Stimulated activated CD4-positive, alpha-beta T cell treated with anti-CD3 and anti-CD28 coated beads, Interleukin-15, amount 100 ng/mL, for 24 hours (primary cell): ENCODE data around the gene ADA.
"Not testable (repeated sequence)": the region's sequence is repeated elsewhere in the genome, so short reads cannot be mapped to it uniquely, and the experiment has no call there.

Experiments used
- DNase-seq: peaks from one replicate; pipeline ENCODE4 v3.0.0-alpha.2; 2020

Gene ADA

DNA sequence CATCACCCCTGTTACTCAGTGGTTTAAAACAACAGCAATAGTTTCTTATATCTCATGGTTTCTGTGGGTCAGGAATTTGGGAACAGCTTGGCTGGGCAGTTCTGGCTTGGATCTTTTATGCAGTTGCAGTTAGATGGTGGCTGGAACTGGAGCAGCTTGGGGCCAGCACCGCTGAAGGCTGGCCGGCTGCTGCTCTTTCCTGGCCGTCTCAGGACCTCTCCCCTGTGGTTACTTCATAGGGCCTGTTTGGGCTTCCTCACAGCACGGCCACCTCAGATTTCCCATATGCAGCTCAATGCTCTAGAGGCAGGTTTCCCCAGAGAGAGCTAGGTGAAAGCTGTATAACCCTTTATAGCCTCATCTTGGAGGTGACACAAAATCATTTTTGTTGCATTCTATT, 53.6 kb downstream of the ADA start:
- no peak for DNase-seq

DNA sequence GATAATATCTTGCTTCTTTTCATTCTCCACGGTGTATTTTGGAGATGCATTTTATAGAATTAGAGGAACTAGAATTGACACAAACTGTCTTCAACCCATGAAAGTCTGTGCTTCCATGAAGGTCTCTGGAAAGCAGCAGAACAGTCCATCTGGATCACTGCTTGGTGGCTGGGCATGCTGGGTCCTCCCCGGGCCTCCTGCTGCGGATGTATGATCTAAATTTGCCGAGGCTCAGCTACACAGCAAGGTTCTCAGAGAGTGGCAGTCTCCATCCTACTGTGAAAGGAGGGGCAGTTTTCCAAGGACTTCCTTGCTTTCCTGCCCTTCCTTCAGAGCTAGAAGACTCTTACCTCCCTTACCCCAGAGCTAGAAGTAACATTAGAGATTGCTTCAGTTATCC, 54.0 kb downstream of the ADA start:
- no peak for DNase-seq

DNA sequence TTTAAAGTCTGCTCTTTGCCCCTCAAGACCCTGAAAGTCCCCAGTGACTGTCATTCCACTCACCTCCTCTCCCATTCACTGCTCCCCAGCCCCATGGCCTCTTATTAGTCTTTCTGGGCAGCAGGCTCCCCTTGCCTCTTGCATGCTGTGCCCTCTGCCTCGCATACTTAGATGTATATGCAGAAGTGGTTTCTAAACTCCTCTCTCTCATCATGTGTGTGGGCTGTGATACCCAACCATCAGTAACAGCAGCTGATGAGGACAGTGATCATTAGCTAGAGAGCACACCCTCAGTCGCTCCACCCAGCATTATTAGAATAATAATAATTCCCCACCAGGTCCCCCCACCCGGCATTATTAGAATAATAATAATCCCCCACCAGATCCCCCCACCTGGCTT, 54.6 kb downstream of the ADA start:
- no peak for DNase-seq

DNA sequence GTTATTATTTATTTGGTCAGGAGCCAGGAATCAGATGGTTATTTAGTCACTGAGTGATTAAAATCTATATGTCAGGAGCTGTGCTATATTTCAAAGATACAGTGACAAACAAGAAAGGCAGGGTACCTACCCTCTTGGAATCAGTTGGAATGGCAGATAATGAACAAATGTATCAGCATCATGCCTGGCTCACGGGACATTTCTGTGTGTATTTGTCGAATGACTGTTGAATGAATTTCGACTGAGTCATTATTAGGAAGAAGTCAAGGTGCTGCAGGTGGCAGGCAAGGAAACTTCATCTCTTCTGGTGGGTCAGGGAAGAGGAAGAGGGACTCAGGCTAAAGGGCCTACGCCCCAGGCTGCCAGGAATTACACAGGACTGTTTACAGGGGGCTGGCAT, 55.5 kb downstream of the ADA start:
- no peak for DNase-seq

DNA sequence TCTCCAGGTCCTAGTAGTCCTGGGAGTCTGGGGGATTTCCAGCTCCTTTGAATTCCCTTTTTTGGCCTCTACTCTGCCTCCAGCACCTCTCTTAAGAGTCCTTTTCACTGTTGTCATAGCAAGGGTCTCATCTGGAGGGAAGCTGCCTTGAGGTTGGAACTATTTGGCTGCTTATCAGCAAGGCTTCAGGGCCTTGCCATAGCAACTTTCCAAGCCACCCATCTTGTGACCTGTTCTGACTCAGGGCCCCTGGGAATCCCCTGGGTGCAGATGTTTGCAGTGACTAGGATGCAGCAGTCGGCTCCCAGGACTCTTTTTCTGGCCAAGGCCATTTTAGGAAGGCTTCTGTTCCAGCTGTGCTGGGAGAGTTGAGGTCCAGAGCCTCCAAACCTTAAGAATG, 56.8 kb downstream of the ADA start:
- no peak for DNase-seq

DNA sequence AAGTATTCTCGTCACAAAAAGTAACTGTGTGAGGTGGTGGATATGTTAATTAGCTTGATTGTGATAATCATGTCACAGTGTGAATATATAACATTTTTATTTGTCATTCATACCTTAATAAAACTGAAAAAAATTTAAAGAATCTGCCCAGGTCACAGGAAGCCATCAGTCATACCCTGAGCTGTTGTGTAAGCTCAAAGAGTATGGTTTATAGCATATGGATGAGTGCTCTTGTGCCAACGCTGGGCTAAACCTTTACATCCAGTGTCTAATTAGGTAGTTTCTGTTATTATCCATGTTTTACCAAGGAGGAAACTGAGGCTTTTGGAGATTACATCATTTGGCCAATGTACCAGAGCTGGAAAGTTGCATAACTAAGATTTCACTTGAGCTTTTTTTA, 57.7 kb downstream of the ADA start:
- no peak for DNase-seq

DNA sequence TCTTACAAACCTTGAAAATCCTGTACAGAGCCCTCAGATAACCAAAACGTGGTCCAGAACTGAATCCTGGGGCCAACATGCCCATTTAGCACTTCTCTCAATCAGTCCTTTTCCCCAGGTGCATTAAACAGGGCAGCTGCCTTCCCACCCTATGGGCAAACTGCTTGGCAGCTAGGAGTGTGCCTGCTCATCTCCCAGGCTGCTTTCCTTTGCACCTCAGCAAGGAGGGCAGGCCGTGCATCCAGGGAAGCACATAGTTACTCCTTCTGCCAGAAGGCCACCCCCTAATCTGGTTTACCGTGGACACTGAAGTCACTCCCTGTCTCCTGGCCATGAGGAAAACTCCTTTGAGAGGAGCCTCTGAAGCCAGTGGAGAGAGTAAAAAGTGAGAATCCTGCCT, 59.1 kb downstream of the ADA start:
- no peak for DNase-seq

DNA sequence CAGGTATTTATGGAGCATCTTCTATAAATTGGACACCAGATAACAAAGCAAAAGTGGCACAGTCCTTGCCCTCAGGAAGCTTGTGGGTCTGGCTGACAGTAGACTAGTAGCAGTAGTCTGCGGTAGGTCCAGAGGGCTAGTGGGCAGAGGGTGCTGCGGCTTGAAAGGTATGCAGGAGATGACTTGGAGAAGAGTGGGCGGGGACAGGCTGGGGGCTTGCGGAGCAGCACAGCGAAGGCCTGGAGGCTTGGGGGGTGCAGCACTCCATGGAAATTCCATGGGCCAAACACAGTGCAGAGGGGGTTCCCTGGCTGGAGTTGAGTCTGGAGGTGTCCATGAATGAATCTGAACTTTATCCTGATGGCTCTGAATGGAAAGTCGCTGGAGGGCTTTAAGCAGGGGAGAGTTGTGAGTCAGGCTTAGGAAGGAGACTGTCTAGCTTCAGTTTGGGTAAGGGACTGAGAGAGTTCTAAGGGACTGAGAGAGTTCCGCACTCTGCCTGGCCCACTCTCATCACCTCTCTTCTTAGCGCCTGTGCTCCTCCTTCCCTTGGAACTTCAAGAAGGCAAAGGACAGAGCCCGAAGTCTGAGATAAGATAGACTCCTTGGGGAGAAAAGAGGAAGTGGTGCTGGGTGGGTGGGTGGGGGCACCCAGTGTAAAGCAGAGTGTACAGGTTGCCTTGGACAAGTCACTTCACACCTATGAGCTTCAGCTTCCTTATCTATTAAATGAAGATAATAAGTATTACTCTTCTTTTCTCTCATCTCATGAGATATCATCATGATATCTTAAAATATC, 60.3 kb downstream of the ADA start:
- DNase-seq: no peak

DNA sequence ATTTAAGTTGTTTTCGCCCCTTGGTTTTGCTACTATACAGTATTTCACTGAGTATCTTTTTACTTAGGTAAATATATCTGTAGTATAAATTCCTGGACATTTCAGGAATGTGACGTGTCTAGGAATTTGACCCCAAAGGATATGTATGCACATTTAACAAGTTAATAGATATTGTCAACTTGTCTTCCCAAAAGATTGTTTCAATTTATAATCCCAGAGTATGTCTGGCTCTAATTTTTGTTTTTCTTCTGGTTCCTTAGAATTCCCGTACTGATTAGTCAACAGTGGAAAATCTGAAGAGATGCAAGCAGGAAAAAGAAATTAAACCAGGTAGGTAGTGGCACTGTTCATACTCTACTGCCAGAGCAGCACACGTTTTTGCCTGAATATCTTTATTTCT, 62.0 kb downstream of the ADA start:
- no peak for DNase-seq

DNA sequence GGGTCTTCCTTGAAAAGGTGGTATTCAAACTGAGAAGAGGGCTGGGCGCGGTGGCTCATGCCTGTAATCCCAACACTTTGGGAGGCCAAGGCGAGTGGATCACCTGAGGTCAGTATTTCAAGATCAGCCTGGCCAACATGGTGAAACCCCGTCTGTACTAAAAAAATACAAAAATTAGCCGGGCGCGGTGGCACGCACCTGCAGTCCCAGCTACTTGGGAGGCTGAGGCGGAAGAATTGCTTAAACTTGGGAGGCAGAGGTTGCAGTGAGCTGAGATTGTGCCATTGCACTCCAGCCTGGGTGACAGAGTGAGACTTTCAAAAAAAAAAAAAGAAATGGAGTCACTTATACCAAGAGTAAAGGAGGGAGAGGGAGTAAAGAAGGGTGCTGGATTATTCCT, 63.2 kb downstream of the ADA start:
- not testable (repeated sequence) for DNase-seq

DNA sequence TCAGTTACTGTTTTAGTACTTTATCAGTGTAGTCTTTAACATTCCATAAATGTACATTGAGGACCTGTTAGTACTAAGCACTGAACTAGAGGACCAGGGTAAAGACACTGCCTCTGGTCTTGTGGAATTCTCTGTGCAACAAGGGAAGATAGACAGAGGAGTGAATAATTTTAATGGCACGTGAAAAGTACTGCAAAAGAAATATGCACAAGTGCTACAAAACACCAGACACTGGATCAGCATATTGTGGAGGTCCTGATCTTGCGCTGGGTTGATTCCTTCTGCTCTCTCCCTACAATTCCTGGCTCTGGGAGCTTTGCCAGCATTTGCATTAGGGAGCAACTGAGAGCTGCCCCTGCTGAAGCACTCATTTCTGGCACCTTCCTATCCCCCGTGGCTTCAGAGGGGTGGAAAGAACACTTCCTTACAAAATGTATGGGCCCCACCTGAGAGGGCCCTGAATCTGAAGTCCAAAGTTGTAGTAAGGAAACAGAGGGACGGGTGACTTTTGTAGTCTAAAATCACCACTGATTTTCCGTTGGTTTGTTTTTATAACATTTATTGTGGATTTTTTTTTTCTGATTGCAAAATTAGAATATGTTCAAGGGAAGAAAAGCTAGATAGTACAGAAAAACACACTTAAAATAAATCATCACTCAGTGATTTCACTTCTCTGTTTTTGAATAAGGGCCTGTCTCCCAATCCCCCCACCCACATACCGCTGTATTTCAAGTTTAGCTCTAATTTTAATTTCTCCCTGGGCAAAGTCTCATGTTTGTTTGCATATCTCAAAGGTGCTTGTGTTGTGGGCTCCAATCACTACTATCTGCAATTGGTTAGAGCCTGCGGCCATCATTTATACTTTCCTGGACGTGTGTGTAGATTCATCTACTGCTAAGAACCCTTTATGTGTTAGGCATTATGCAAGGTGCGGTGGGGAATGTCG, 64.2 kb downstream of the ADA start:
- DNase-seq: no peak

DNA sequence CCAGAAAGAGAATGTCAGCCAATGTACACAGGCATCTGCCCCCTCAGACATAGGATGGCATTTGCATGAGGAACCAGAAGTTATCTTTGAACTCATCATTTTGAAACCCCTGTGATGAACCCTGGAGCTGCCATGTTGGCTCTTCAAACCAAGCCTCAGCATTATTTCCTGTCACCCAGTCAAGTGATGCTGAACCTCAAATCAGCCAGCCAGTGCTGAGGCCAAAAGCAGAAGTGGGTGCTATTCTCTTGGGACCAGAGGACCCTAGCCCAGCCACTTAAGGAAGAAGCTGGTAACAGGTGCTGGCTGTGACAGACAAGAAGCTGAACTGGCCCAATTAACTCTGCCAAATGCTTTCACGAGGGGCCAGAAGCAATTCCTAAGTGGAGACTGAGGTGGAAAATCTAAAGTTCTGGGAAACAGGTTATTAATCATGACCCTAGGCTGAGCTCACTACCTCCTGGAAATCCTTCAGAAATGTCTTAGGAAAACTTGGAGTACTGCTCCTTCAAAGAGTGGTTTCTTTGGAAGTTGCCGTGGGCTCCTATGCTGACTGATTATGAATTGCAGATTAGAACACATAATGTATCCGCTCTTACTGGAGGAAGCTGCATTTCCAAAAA, 65.1 kb downstream of the ADA start:
- DNase-seq: no peak

DNA sequence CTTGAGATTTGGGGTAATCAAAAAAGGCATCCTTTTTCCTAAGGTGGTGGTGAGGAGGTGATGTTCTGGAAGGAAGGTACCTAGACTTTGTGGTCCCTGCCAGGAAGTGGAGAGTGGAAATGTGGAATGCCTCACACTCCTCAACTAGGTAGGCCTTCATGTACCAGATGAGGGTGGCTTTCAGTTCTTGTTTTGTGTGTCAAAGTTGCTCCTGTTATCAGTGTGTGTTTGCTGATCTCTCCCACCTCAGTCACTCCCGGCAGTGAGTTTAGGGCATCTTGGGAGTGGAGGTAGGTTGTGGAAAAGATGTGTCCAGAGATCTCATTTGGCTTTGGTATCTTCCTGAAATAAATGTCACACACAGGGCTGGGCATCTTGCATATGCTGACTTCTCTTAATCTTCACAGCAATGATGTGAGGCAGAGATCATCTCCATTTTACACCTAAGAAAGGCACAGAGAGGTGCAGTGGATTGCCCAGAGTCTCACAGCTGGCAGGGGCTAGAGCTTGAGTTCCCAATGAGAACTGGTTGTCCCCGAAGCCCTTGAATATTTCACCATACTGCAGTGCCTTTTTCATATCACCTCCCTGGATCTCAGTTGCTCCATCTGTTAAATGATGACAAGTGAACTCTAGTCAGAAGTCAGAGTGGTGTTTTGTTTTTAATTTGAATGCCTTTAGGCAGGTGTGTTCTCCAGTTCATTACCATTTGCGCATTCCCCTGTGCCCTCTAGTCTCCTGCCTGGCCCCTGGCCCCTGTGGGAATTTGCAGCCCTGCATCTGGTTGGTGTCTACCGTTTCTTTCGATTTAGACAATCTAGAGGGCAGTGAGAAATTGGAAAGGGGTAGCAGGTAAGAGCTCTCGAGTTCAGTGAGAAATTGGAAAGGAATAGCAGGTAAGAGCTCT, 66.2 kb downstream of the ADA start:
- DNase-seq: no peak

DNA sequence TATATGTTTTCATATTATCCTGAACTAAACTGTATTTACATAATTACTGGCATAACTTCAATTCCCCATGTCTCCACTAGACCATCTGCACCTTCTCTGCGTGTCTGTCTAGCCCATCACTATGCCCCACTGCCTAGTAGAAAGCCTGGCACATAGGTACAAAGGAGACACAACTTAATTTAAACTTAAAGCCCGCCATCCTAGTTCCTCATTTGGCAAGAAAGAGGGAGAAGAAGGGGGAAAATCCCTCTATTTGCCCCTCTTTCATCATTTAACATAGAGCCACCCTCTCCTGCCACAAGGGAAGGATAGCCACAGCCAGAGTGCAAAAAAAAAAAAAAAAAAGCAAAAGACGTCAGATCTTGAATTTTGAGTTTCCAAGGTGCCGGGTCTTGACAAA, 67.3 kb downstream of the ADA start:
- no peak for DNase-seq

DNA sequence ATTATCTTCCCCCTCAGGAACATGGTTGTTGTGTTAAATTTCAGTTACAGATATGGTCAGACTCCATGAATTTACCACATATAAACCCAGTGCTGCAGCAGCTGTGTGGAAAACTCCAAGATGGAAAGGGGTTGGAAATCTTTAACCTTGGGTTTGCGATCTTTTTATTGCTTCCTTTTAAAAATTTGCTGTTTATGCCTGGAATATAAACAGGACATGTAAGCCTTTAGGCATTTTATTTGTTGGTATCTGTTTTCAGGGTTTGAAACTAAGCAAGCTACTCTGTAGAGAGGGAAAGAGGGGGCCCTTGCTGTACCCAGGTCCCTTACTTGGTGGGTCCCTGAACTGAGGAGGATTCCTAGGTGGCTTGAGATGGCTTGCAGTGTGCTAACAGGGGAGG, 68.3 kb downstream of the ADA start:
- no peak for DNase-seq

DNA sequence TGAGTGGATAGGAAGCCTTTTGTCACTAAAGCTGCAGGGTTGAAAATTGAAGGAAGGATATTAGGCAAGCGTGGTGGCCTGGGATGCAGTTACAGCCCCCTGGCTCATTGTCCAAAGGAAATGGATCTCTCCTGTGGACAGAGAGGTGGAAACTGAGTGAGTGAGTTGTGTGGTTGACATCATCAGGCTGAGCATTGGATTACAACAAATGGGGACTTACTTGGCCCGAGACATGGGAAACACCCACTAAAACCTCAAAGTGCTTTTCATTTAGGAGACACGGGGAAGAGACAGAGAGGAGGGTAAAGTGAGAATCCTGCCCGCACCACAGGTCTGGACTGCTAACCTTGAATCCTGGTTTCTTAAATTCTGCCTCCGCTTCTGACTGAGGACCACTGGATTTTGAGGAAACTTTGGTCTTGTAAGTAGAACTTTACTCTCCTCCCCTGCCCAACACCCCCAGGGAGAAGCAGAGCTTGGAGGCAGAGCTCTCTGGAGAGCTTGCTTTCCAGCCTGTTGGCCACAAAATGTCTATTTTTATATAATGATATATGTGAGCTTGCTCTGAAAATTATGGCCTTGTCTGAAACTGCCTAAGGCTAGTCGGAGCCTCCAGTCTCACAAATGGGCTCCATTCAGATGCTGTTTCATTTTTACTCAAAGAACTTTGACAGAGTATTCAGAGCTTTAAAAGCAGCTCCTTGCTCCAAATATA, 69.0 kb downstream of the ADA start, which contains the start of gene PKIG:
Gene PKIG, plus strand, starts transcription at position 269 of the 715 bp plus-strand sequence. CDS start 31,978 bp downstream, outside the sequence.
- no peak for DNase-seq

DNA sequence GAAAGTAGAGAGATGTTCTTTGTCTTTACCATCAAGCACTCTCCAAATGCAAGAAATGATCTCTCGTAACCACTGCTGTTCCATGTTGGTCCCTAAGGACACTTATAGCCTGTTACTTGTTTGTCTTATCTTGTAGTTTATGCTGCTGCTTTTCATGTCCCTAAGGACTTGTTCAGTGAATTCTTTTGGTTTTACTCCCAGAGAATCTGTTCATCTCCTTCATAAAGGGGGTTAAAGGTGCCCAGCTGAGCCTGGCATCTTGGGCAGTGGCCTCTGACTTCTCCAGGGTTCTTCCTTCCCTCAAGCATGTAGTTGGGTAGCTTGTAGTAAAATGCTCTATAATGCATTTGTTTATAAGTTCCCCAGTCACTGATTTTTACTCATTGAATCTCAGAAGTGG, 70.0 kb downstream of the ADA start:
- no peak for DNase-seq

DNA sequence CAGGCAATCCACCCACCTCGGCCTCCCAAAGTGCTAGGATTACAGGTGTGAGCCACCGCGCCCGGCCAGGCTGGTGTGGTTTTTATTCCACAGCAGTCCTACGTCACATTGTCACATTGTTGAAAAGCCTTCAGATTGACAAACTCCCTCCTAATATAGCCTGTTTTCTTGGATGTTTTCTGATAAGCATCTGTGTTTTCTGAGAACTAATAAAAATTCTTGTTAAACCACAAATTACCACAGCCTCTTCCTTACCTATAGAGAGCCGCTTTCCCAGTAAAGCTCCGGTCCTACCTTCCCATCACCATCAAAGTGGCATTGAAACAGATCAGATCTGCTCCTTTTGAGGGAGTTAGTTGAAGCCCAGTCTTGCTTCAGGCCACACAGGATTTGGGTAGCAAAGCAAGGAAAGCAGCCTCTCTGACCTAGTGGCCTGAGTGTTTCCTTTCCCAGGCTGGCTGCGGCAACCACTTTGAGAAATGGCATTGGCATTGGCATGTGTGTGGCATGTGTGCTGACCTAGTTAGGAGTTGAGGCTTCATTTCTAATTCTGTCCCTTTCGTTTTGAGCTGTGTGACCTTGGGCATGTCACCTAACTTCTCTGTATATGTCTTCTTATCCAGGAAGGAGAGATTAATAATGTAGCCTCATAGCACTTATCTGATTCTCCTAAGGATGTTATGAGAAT, 70.8 kb downstream of the ADA start:
- no peak for DNase-seq

DNA sequence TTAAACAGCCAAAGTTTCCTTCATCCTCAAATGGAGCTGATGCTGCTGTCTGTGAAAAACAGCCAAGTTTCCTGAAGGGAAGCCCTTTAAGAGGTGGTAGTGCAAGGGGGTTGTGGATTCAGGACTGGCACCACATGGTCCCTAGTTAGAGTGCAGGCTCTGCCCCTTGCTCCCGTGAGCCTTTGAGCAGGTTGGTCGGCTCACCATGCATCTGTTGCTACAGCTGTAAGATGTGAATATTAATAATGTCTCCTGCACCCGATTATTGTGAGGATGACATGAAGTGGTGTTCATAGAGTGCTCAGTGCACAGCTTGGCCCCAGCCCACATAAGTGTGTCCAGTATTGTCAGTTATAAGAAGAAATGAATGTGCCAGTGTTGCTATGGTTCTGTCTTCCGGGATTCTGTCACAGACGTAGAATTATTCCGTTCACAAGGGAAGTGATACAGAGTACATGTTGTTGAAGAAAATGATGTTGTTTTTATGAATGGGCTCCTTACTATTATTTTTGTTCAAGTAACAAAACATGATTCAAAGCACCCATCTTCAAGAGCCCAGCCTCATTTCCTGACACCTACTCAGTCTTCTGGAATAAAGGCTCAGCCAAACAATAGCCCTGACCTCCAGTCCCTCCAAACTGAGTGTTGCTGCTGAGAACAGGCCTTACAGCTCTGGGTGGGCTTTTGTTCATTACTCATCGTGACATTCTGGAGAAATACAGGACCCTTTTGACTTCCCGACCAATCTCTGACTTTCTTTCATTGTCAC, 72.0 kb downstream of the ADA start:
- DNase-seq: no peak

DNA sequence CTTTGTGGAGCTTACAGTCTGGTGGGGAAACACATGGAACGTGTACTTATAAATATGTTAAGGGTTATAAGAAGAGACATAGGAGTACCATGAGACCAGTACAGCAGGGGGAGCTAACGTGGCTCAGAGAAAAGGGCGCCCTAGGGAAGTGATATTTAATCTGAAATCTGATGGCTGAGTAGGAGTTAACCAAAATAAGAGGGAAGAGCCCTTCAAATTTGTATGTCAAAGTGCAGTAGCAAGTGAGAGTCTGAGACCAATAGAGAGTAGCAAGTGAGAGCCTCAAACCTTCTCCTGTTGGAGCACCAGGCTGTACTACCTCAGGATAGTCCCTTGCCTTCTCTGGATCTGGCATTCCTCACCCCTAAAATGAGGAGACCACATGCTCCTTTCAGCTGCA, 75.2 kb downstream of the ADA start:
- peak; percentile 6 for DNase-seq
